BLaER1 treated with 17β-estradiol and CSF1 and Interleukin-3, amounts not matched to agents 10 nM and 100 nM (cell line): Measurements from ENCODE around the gene AUH.

ENCODE experiments used
- H3K27ac ChIP-seq, 11 experiments: shearing (Covaris generic); formaldehyde crosslinking; 2 replicates each; pipeline ENCODE4 v1.8.1; 2022
- H3K27me3 ChIP-seq, 11 experiments: shearing (Covaris generic); formaldehyde crosslinking; 2 replicates each; pipeline ENCODE4 v1.8.1; 2022
- H3K36me3 ChIP-seq, 11 experiments: shearing (Covaris generic); formaldehyde crosslinking; 2 replicates each; pipeline ENCODE4 v1.8.1; 2022
- H3K4me1 ChIP-seq, 10 experiments: shearing (Covaris generic); formaldehyde crosslinking; 2 replicates each; pipeline ENCODE4 v1.8.1; 2022
- H3K4me2 ChIP-seq, 11 experiments: shearing (Covaris generic); formaldehyde crosslinking; 2 replicates each; pipeline ENCODE4 v1.8.1; 2022
- H3K4me3 ChIP-seq, 10 experiments: shearing (Covaris generic); formaldehyde crosslinking; 2 replicates each; pipeline ENCODE4 v1.8.1; 2022
- H3K9ac ChIP-seq, 11 experiments: shearing (Covaris generic); formaldehyde crosslinking; 2 replicates each; pipeline ENCODE4 v1.8.1; 2022
- H3K9me3 ChIP-seq, 11 experiments: shearing (Covaris generic); formaldehyde crosslinking; replicated peaks in 1 of 11; 2 replicates each; pipeline ENCODE4 v1.8.1; 2022
- H4K20me1 ChIP-seq, 11 experiments: shearing (Covaris generic); formaldehyde crosslinking; 2 replicates each; pipeline ENCODE4 v1.8.1; 2022
- Cebpa-rat ChIP-seq, 11 experiments: shearing (Covaris generic); IDR thresholded peaks; 2 replicates each; pipeline ENCODE4 v1.8.1; 2022

AUH gene

GRCh38 chr9:91231619-91232018 lies 130.1 kb downstream of the AUH start:
- H3K4me1 ChIP-seq: peaks cover 0 to 46% (median 30%) of the 10 kb centered on the region in 10 experiments; a peak in 16 of 20 replicates
- peak in 1 of 11 experiments; percentile 45; a peak in 2 of 22 replicates for TF ChIP-seq Cebpa-rat (IDR thresholded peaks at IDR 0.05)
- H3K9me3 ChIP-seq: peaks cover 0 to 14% (median 4%) of the 10 kb centered on the region in 11 experiments; a peak in 5 of 22 replicates
- H3K36me3 ChIP-seq: peaks cover 0 to 7% (median 0%) of the 10 kb centered on the region in 11 experiments; a peak in 2 of 22 replicates
- no peak overlapping the region for H3K9ac ChIP-seq
- H3K4me2 ChIP-seq: no peak overlapping the region
- no peak overlapping the region for H3K27ac ChIP-seq
- H3K4me3 ChIP-seq: no peak overlapping the region
- H3K27me3 ChIP-seq: no peaks in the 10 kb centered on the region
- no peaks in the 10 kb centered on the region for H4K20me1 ChIP-seq

DNA sequence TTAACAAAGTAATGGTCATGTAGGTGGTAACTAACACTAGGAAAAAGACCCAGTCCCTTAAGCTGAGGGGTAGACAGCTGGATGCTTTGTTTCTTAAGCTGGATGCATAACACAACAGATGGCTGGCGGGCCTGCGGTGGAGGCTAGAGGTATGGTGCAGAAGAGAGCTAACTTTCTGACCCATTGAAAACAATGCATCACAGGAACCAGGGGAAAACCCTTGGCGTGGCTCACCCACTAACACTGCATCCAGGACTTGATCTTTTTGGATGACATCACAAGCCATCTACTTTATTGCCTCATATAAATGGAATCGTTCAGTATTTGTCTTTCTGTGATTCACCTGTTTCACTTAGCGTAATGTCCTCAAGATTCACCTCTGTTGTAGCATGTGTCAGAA lies 138.7 kb downstream of the AUH start:
- TF ChIP-seq Cebpa-rat (IDR thresholded peaks at IDR 0.05): no peak
- H3K4me2 ChIP-seq: no peak overlapping the region
- H3K4me3 ChIP-seq: no peak overlapping the region
- H3K9ac ChIP-seq: no peak overlapping the region
- no peaks in the 10 kb centered on the region for H4K20me1 ChIP-seq
- H3K4me1 ChIP-seq: no peaks in the 10 kb centered on the region
- H3K9me3 ChIP-seq: peaks cover 0 to 12% (median 4%) of the 10 kb centered on the region in 11 experiments; a peak in 8 of 22 replicates
- H3K27ac ChIP-seq: no peak overlapping the region
- H3K36me3 ChIP-seq: peaks cover 3 to 36% (median 22%) of the 10 kb centered on the region in 11 experiments; a peak in 13 of 22 replicates
- H3K27me3 ChIP-seq: no peaks in the 10 kb centered on the region

- Histone ChIP-seq H4K20me1 (no peaks in the 10 kb centered on the region), H3K27ac (no peak overlapping the region), H3K36me3 (peaks cover 3 to 41% (median 26%) of the 10 kb centered on the region in 11 experiments; a peak in 14 of 22 replicates), H3K4me1 (no peaks in the 10 kb centered on the region), H3K4me2 (no peak overlapping the region), H3K9ac (no peak overlapping the region), H3K4me3 (no peak overlapping the region), H3K9me3 (peaks cover 0 to 12% (median 4%) of the 10 kb centered on the region in 11 experiments; a peak in 8 of 22 replicates), H3K27me3 (no peaks in the 10 kb centered on the region)
- no peak for TF ChIP-seq Cebpa-rat (IDR thresholded peaks at IDR 0.05)
Measured at GRCh38 chr9:91222457-91222856, 139.3 kb downstream of the AUH start.

- Histone ChIP-seq H3K4me3 (no peak overlapping the region), H4K20me1 (no peaks in the 10 kb centered on the region), H3K9ac (no peak overlapping the region), H3K9me3 (peaks cover 0 to 12% (median 4%) of the 10 kb centered on the region in 11 experiments; a peak in 8 of 22 replicates), H3K4me2 (no peak overlapping the region), H3K27ac (no peak overlapping the region), H3K4me1 (no peaks in the 10 kb centered on the region), H3K36me3 (peaks cover 3 to 45% (median 28%) of the 10 kb centered on the region in 11 experiments; a peak in 14 of 22 replicates), H3K27me3 (no peaks in the 10 kb centered on the region)
- no peak for TF ChIP-seq Cebpa-rat (IDR thresholded peaks at IDR 0.05)
Measured at GRCh38 chr9:91221332-91221731, 140.4 kb downstream of the AUH start.

GRCh38 chr9:91220491-91221135 lies 141.1 kb downstream of the AUH start:
- Histone ChIP-seq H3K4me1 (no peaks in the 10 kb centered on the region), H3K9ac (no peak overlapping the region), H3K4me3 (no peak overlapping the region), H3K27ac (no peak overlapping the region), H3K36me3 (peaks cover 3 to 45% (median 28%) of the 10 kb centered on the region in 11 experiments; a peak in 14 of 22 replicates), H3K27me3 (no peaks in the 10 kb centered on the region), H4K20me1 (no peaks in the 10 kb centered on the region), H3K9me3 (peaks cover 0 to 12% (median 4%) of the 10 kb centered on the region in 11 experiments; a peak in 8 of 22 replicates), H3K4me2 (no peak overlapping the region)
- no peak for TF ChIP-seq Cebpa-rat (IDR thresholded peaks at IDR 0.05)

GRCh38 chr9:91220021-91220420 lies 141.7 kb downstream of the AUH start:
- Histone ChIP-seq H3K9ac (no peak overlapping the region), H3K4me2 (no peak overlapping the region), H3K4me1 (no peaks in the 10 kb centered on the region), H4K20me1 (no peaks in the 10 kb centered on the region), H3K27ac (no peak overlapping the region), H3K36me3 (peaks cover 3 to 45% (median 28%) of the 10 kb centered on the region in 11 experiments; a peak in 14 of 22 replicates), H3K9me3 (peaks cover 0 to 12% (median 4%) of the 10 kb centered on the region in 11 experiments; a peak in 8 of 22 replicates), H3K27me3 (no peaks in the 10 kb centered on the region), H3K4me3 (no peak overlapping the region)
- no peak for TF ChIP-seq Cebpa-rat (IDR thresholded peaks at IDR 0.05)

DNA sequence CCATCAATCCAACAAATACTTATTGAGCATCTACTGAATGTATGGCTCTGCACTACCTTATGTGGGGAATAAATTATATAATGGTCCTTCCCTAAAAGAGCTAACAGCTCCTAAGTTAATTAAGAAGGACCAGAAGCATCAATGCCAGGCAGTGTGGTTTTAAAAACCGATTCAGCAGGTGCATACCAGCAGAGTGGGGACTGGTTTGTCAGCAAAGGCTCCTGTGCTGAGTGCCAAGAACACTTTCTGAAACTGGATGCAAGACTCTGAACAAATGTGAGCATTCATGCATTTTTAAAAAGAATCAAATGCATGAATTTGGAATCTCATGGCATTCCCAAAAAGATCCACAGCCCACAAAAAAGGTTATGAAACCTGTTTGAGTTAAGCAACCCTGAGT lies 142.2 kb downstream of the AUH start:
- TF ChIP-seq Cebpa-rat (IDR thresholded peaks at IDR 0.05): no peak
- no peak overlapping the region for H3K4me2 ChIP-seq

DNA sequence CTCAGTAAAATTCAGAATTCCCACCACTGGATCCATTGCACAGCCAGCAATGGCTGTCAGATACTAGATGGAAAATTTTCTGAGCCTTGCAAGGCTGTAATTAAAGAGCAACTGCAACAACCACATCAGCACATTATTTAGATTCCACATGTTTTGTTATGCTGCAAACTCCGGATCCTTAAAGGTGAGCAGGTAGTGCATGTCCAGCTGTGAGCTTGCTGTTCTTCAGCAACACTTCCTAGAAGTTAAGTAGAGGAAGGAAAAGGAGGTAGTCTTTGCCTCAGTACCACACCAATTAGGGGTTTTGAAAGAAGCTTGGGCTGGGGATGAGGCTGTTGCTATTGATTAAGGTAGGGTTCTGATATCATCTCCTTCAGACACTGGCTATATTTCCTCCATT lies 144.3 kb downstream of the AUH start:
- no peaks in the 10 kb centered on the region for H3K9me3 ChIP-seq
- no peak overlapping the region for H3K9ac ChIP-seq
- H3K4me3 ChIP-seq: no peak overlapping the region
- no peaks in the 10 kb centered on the region for H3K4me1 ChIP-seq
- H3K4me2 ChIP-seq: no peak overlapping the region
- H3K27ac ChIP-seq: no peak overlapping the region
- H4K20me1 ChIP-seq: no peaks in the 10 kb centered on the region
- H3K27me3 ChIP-seq: no peaks in the 10 kb centered on the region
- H3K36me3 ChIP-seq: peaks cover 3 to 52% (median 28%) of the 10 kb centered on the region in 11 experiments; a peak in 14 of 22 replicates
- no peak for TF ChIP-seq Cebpa-rat (IDR thresholded peaks at IDR 0.05)

More for the DNA sequence above, 142.2 kb downstream of the AUH start:
- Histone ChIP-seq H3K27me3 (no peaks in the 10 kb centered on the region), H3K9me3 (peaks cover 0 to 12% (median 4%) of the 10 kb centered on the region in 11 experiments; a peak in 7 of 22 replicates), H3K36me3 (peaks cover 3 to 45% (median 28%) of the 10 kb centered on the region in 11 experiments; a peak in 14 of 22 replicates), H3K4me3 (no peak overlapping the region), H4K20me1 (no peaks in the 10 kb centered on the region), H3K27ac (no peak overlapping the region), H3K4me1 (no peaks in the 10 kb centered on the region), H3K9ac (no peak overlapping the region)

- no peaks in the 10 kb centered on the region for H4K20me1 ChIP-seq
- H3K36me3 ChIP-seq: peaks cover 3 to 39% (median 18%) of the 10 kb centered on the region in 11 experiments; a peak in 12 of 22 replicates
- H3K9ac ChIP-seq: no peak overlapping the region
- TF ChIP-seq Cebpa-rat (IDR thresholded peaks at IDR 0.05): no peak
- no peak overlapping the region for H3K4me3 ChIP-seq
- H3K4me1 ChIP-seq: no peaks in the 10 kb centered on the region
- H3K4me2 ChIP-seq: no peak overlapping the region
- H3K27me3 ChIP-seq: no peaks in the 10 kb centered on the region
- H3K9me3 ChIP-seq: peaks cover 8 to 18% (median 12%) of the 10 kb centered on the region in 11 experiments; a peak in 20 of 22 replicates
- H3K27ac ChIP-seq: no peak overlapping the region
Measured at GRCh38 chr9:91214867-91215266, 146.9 kb downstream of the AUH start.
